Astrocyte (in vitro differentiated cells and primary cell): ENCODE data around the gene PRKCA. TPM values are rescaled to one million over a fixed set of nuclear protein-coding genes. Genes with fewer than 3 reads are reported as not detected.

ENCODE experiments used
- DNase-seq: peaks from one replicate; pipeline ENCODE4 v3.0.0-alpha.2; 2010; ENCODE audit warnings: low read depth
- FAIRE-seq: peaks from 2 replicates; lab custom pipeline; 2011; peaks lifted over from hg19 to GRCh38; lab: Jason Lieb, UNC
- H2AFZ ChIP-seq: 2 replicates; pipeline ENCODE4 v1.6.0; 2012; ENCODE audit warnings: low read depth, low read length, inconsistent platforms
- H3K27ac ChIP-seq: 2 replicates; pipeline ENCODE4 v1.5.1; 2011; ENCODE audit warnings: low read depth, low read length, inconsistent platforms
- H3K27me3 ChIP-seq: 2 replicates; pipeline ENCODE4 v1.6.0; 2011; ENCODE audit warnings: low read length, inconsistent platforms; ENCODE audit not compliant: insufficient read depth
- H3K36me3 ChIP-seq: 2 replicates; pipeline ENCODE4 v1.5.1; 2011; ENCODE audit warnings: low read length, inconsistent platforms; ENCODE audit not compliant: insufficient read depth
- H3K4me1 ChIP-seq: 2 replicates; pipeline ENCODE4 v1.5.1; 2011; ENCODE audit warnings: low read length, inconsistent platforms; ENCODE audit not compliant: insufficient read depth
- H3K4me2 ChIP-seq: 2 replicates; pipeline ENCODE4 v1.6.0; 2012; ENCODE audit warnings: low read length, inconsistent platforms
- H3K4me3 ChIP-seq: 2 replicates; pipeline ENCODE4 v1.5.1; 2011; ENCODE audit warnings: low read depth, mild to moderate bottlenecking, low read length, inconsistent platforms; ENCODE audit not compliant: insufficient read depth
- H3K79me2 ChIP-seq: 2 replicates; pipeline ENCODE4 v1.6.0; 2012; ENCODE audit warnings: mild to moderate bottlenecking, low read length, inconsistent platforms; ENCODE audit not compliant: insufficient read depth
- H3K9ac ChIP-seq: 2 replicates; pipeline ENCODE4 v1.6.0; 2012; ENCODE audit warnings: mild to moderate bottlenecking, low read length, inconsistent platforms
- H3K9me3 ChIP-seq: 2 replicates; pipeline ENCODE4 v1.5.1; 2012; ENCODE audit warnings: low read depth, mild to moderate bottlenecking, low read length, inconsistent platforms; ENCODE audit not compliant: insufficient read depth
- H4K20me1 ChIP-seq: 2 replicates; pipeline ENCODE4 v1.6.0; 2012; ENCODE audit warnings: low read length, inconsistent platforms; ENCODE audit not compliant: insufficient read depth
- H3K27ac Mint-ChIP-seq: one replicate; pipeline ENCODE4 v1.8.0; 2021; ENCODE audit warnings: mild to moderate bottlenecking, mixed read lengths; ENCODE audit not compliant: unreplicated experiment
- H3K27me3 Mint-ChIP-seq: one replicate; pipeline ENCODE4 v1.8.0; 2021; ENCODE audit warnings: low read depth, mixed read lengths; ENCODE audit not compliant: unreplicated experiment
- H3K36me3 Mint-ChIP-seq: one replicate; pipeline ENCODE4 v1.8.0; 2021; ENCODE audit warnings: low read depth, mixed read lengths; ENCODE audit not compliant: unreplicated experiment
- H3K4me1 Mint-ChIP-seq: one replicate; pipeline ENCODE4 v1.8.0; 2021; ENCODE audit warnings: low read depth, mixed read lengths; ENCODE audit not compliant: unreplicated experiment
- H3K4me3 Mint-ChIP-seq: one replicate; pipeline ENCODE4 v1.8.0; 2021; ENCODE audit warnings: mild to moderate bottlenecking, moderate library complexity, mixed read lengths; ENCODE audit not compliant: unreplicated experiment
- H3K9me3 Mint-ChIP-seq: one replicate; pipeline ENCODE4 v1.8.0; 2021; ENCODE audit warnings: mild to moderate bottlenecking, mixed read lengths; ENCODE audit not compliant: unreplicated experiment
- EZH2 ChIP-seq: IDR thresholded peaks from 2 replicates; pipeline ENCODE4 v1.6.1; 2012; ENCODE audit warnings: mild to moderate bottlenecking, low read length, inconsistent platforms; ENCODE audit not compliant: insufficient read depth
- total RNA-seq: library from RNA; stranded (reverse); gene quantifications from 2 replicates; pipeline ENCODE4 v1.2.1, GENCODE V29; 2021
- TF ChIP-seq, protein P1 (sequence below): IDR thresholded peaks from 2 replicates; pipeline ENCODE4 v1.5.1; 2011; ENCODE audit warnings: low read depth, mild to moderate bottlenecking, inconsistent platforms, low read length, moderate library complexity; ENCODE audit not compliant: insufficient read depth

PRKCA gene
- total RNA-seq, 1 donor from 2014 or later = 49.9 TPM

GRCh38 chr17:66630379-66630778 lies 328.0 kb downstream of the PRKCA start:
- FAIRE-seq = no peak

GRCh38 chr17:66630828-66631472 lies 328.5 kb downstream of the PRKCA start:
- Histone ChIP-seq H3K4me2 (no peak overlapping the region), H3K9me3 (no peaks in the 10 kb centered on the region), H3K79me2 (no peaks in the 10 kb centered on the region), H3K4me3 (no peak overlapping the region), H3K4me1 (peaks cover 16% of the 10 kb centered on the region), H3K9ac (no peak overlapping the region), H2AFZ (no peak overlapping the region), H3K36me3 (no peaks in the 10 kb centered on the region), H4K20me1 (peaks cover 28% of the 10 kb centered on the region), H3K27me3 (no peaks in the 10 kb centered on the region), H3K27ac (no peak overlapping the region)
- no peaks in the 10 kb centered on the region for H3K27me3 Mint-ChIP-seq
- H3K27ac Mint-ChIP-seq = no peak overlapping the region
- DNase-seq (no peak), FAIRE-seq (no peak)
- no peak overlapping the region for H3K4me3 Mint-ChIP-seq
- no peaks in the 10 kb centered on the region for H3K9me3 Mint-ChIP-seq
- no peak for TF ChIP-seq EZH2
- TF ChIP-seq, protein P1, sequence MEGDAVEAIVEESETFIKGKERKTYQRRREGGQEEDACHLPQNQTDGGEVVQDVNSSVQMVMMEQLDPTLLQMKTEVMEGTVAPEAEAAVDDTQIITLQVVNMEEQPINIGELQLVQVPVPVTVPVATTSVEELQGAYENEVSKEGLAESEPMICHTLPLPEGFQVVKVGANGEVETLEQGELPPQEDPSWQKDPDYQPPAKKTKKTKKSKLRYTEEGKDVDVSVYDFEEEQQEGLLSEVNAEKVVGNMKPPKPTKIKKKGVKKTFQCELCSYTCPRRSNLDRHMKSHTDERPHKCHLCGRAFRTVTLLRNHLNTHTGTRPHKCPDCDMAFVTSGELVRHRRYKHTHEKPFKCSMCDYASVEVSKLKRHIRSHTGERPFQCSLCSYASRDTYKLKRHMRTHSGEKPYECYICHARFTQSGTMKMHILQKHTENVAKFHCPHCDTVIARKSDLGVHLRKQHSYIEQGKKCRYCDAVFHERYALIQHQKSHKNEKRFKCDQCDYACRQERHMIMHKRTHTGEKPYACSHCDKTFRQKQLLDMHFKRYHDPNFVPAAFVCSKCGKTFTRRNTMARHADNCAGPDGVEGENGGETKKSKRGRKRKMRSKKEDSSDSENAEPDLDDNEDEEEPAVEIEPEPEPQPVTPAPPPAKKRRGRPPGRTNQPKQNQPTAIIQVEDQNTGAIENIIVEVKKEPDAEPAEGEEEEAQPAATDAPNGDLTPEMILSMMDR = no peak
- peaks cover 4% of the 10 kb centered on the region for H3K4me1 Mint-ChIP-seq
- H3K36me3 Mint-ChIP-seq = no peaks in the 10 kb centered on the region

More at GRCh38 chr17:66630379-66630778, 328.0 kb downstream of the PRKCA start:
- Histone ChIP-seq H2AFZ (no peak overlapping the region), H4K20me1 (peaks cover 31% of the 10 kb centered on the region), H3K79me2 (no peaks in the 10 kb centered on the region), H3K9ac (no peak overlapping the region), H3K4me3 (no peak overlapping the region), H3K27me3 (no peaks in the 10 kb centered on the region), H3K4me1 (peaks cover 11% of the 10 kb centered on the region), H3K9me3 (no peaks in the 10 kb centered on the region), H3K27ac (no peak overlapping the region), H3K36me3 (no peaks in the 10 kb centered on the region), H3K4me2 (no peak overlapping the region)
- Mint-ChIP-seq H3K4me1 (no peaks in the 10 kb centered on the region), H3K4me3 (no peak overlapping the region), H3K27me3 (no peaks in the 10 kb centered on the region), H3K27ac (no peak overlapping the region), H3K36me3 (no peaks in the 10 kb centered on the region), H3K9me3 (no peaks in the 10 kb centered on the region)
- no peak for DNase-seq
- TF ChIP-seq, protein P1 = no peak
- TF ChIP-seq EZH2 = no peak

DNA sequence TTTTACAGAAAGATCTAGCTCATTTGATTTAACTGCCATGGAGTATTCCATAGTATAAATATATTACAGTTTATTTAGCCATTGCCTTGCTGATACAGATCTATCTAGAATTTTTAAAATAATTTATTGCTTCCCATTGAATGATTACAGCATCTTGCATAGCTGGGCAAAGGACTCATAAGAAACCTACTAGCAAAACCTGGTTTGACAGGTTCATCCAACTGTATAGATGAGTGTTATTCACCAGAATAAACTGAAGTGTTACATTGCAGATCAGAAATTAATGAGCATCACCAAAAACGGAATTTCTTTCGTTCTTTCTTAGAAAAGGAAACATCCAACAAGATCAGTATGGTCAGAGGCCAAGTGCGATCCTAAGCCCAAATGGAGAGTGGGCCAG lies 330.3 kb downstream of the PRKCA start:
- Histone ChIP-seq H3K4me1 (peaks cover 33% of the 10 kb centered on the region), H2AFZ (no peak overlapping the region), H3K9ac (no peak overlapping the region), H3K4me2 (no peak overlapping the region), H3K27me3 (no peaks in the 10 kb centered on the region), H3K4me3 (no peak overlapping the region), H3K27ac (no peak overlapping the region), H3K36me3 (no peaks in the 10 kb centered on the region), H3K9me3 (no peaks in the 10 kb centered on the region), H3K79me2 (no peaks in the 10 kb centered on the region), H4K20me1 (peaks cover 40% of the 10 kb centered on the region)
- TF ChIP-seq, protein P1 = no peak
- no peak for TF ChIP-seq EZH2
- FAIRE-seq (no peak), DNase-seq (no peak)
- Mint-ChIP-seq H3K27me3 (no peaks in the 10 kb centered on the region), H3K36me3 (no peaks in the 10 kb centered on the region), H3K4me3 (no peak overlapping the region), H3K4me1 (peaks cover 13% of the 10 kb centered on the region), H3K27ac (no peak overlapping the region), H3K9me3 (no peaks in the 10 kb centered on the region)
